ENCODE data around the gene NXT1. TPM values are rescaled to one million over a fixed set of nuclear protein-coding genes. Genes with fewer than 3 reads are reported as not detected.
A peak's percentile ranks its signal among the peaks of the same experiment; 100 is the strongest.

The NXT1 gene
- total RNA-seq, 1 donor from 2014 or later, result 12.6 TPM

DNA sequence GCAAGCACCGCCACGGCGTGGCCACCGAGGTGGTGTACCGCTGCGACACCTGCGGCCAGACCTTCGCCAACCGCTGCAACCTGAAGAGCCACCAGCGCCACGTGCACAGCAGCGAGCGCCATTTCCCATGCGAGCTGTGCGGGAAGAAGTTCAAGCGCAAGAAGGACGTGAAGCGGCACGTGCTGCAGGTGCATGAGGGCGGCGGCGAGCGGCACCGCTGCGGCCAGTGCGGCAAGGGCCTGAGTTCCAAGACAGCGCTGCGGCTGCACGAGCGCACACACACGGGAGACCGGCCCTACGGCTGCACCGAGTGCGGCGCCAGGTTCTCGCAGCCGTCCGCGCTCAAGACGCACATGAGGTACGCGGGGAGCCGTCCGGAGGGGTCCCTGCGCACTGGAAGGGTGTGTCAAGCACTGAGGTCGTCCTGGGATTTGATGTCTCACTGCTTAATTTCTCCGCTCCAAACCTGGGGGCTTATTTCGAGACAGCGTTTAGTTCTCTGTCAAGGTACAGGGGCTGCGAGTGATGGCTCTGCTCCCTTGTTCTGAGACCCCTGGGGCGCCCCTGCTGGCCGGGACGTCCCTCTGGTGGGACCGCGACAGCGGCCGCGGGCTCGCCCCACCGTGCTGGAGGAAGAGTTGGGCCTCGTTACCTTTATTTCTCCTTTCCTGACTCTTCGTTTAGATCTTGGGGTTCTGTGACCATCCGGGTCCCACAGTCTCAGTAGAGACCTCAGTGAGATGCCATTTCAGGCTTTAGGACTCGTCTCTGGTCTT, 15.0 kb downstream of the NXT1 start:
- H3K4me3 Mint-ChIP-seq (ENCODE audit: unreplicated experiment), result peak overlapping the region; percentile 54
- DNase-seq, result no peak
- peak overlapping the region; percentile 82 for H3K27ac Mint-ChIP-seq (ENCODE audit: unreplicated experiment)
- H3K36me3 Mint-ChIP-seq (ENCODE audit: unreplicated experiment), result peaks cover 17% of the 10 kb centered on the region
- peaks cover 5% of the 10 kb centered on the region for H3K27me3 Mint-ChIP-seq (ENCODE audit: unreplicated experiment)
- TF ChIP-seq, protein P1, sequence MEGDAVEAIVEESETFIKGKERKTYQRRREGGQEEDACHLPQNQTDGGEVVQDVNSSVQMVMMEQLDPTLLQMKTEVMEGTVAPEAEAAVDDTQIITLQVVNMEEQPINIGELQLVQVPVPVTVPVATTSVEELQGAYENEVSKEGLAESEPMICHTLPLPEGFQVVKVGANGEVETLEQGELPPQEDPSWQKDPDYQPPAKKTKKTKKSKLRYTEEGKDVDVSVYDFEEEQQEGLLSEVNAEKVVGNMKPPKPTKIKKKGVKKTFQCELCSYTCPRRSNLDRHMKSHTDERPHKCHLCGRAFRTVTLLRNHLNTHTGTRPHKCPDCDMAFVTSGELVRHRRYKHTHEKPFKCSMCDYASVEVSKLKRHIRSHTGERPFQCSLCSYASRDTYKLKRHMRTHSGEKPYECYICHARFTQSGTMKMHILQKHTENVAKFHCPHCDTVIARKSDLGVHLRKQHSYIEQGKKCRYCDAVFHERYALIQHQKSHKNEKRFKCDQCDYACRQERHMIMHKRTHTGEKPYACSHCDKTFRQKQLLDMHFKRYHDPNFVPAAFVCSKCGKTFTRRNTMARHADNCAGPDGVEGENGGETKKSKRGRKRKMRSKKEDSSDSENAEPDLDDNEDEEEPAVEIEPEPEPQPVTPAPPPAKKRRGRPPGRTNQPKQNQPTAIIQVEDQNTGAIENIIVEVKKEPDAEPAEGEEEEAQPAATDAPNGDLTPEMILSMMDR (IDR thresholded peaks at IDR 0.05; ENCODE audit: partially characterized antibody, unreplicated experiment), result no peak
- H3K4me1 Mint-ChIP-seq (ENCODE audit: low read depth, unreplicated experiment), result peaks cover 26% of the 10 kb centered on the region
- H3K9me3 Mint-ChIP-seq (ENCODE audit: unreplicated experiment), result peaks cover 17% of the 10 kb centered on the region

DNA sequence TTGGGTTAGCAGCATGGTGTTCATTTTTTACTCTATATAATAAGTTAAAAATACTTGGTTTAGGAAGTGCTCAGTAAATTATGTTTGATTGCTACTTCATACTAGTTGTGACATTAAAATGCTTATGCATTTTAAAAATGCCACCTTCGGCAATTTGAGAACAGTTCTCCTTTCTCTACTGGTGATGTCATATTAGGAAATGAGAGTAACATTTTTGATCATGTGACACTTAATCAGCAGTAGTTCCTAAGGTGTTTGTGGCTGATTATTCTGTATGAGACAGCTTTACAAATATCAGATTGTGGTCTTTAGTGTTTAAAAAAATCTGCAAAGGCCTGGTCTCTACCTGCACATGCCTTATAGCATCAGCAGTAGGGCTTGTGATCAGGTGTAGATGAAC, 15.8 kb downstream of the NXT1 start:
- Mint-ChIP-seq H3K4me1 (ENCODE audit: low read depth, unreplicated experiment) (peaks cover 26% of the 10 kb centered on the region), H3K9me3 (ENCODE audit: unreplicated experiment) (peaks cover 12% of the 10 kb centered on the region), H3K27me3 (ENCODE audit: unreplicated experiment) (peaks cover 4% of the 10 kb centered on the region), H3K4me3 (ENCODE audit: unreplicated experiment) (peak overlapping the region; percentile 59), H3K36me3 (ENCODE audit: unreplicated experiment) (peaks cover 21% of the 10 kb centered on the region), H3K27ac (ENCODE audit: unreplicated experiment) (no peak overlapping the region)
- no peak for DNase-seq
- TF ChIP-seq, protein P1 (IDR thresholded peaks at IDR 0.05; ENCODE audit: partially characterized antibody, unreplicated experiment), result no peak

DNA sequence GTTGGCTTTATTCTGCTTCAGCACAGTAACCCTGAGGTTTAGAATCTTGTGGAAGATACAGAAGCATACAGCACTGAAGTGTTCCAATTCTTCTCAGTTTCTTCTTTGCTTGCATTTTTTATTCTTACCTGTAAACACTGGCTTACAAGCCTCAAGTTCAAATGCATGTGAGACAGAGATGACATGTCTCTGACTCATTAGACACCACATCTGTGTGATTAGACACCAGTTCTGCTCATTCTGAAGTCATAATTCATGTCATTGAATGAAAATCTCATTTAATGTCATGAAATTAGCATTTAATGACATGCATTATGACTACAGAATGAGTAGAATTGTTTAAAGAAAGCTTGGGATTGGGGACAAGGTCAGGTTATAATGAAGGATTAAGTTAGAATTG, 17.2 kb downstream of the NXT1 start:
- TF ChIP-seq, protein P1 (IDR thresholded peaks at IDR 0.05; ENCODE audit: partially characterized antibody, unreplicated experiment), result no peak
- Mint-ChIP-seq H3K9me3 (ENCODE audit: unreplicated experiment) (peaks cover 12% of the 10 kb centered on the region), H3K27me3 (ENCODE audit: unreplicated experiment) (peaks cover 4% of the 10 kb centered on the region), H3K36me3 (ENCODE audit: unreplicated experiment) (peaks cover 21% of the 10 kb centered on the region), H3K27ac (ENCODE audit: unreplicated experiment) (no peak overlapping the region), H3K4me3 (ENCODE audit: unreplicated experiment) (no peak overlapping the region), H3K4me1 (ENCODE audit: low read depth, unreplicated experiment) (peaks cover 26% of the 10 kb centered on the region)
- DNase-seq, result no peak

DNA sequence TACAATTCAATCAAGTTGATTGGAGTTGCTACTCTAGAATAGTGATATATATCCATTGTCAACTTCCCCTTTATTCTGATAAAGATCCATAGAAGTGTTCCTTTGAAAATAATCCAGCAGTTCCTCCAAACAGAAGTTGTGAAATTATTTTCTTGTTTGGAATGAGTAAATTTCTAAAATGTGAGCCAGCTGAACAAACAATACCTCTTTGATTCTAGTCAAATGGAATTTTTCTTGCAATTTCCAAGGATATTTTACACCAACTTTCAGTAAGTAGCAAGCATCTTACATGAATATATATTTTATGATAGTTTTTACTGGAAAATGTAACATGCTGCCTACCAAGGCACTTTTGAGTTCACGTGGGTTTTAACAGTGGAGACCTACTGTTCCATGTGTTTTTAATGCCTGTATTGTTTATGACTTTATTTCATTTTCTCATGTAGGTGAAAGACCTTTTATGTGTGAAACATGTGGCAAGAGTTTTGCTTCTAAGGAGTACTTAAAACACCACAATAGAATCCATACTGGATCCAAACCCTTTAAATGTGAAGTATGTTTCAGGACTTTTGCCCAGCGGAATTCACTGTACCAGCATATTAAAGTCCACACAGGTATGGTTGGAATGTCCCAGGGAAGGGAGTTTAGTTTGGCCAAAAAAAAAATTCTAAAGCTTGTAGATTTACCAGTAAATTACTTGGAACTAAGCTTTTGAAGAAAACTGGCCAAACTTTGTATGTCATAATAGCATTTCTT, 17.9 kb downstream of the NXT1 start:
- H3K27me3 Mint-ChIP-seq (ENCODE audit: unreplicated experiment), result peaks cover 4% of the 10 kb centered on the region
- no peak overlapping the region for H3K4me3 Mint-ChIP-seq (ENCODE audit: unreplicated experiment)
- H3K9me3 Mint-ChIP-seq (ENCODE audit: unreplicated experiment), result peaks cover 8% of the 10 kb centered on the region
- no peak overlapping the region for H3K27ac Mint-ChIP-seq (ENCODE audit: unreplicated experiment)
- peaks cover 20% of the 10 kb centered on the region for H3K4me1 Mint-ChIP-seq (ENCODE audit: low read depth, unreplicated experiment)
- no peak for DNase-seq
- peaks cover 21% of the 10 kb centered on the region for H3K36me3 Mint-ChIP-seq (ENCODE audit: unreplicated experiment)
- TF ChIP-seq, protein P1 (IDR thresholded peaks at IDR 0.05; ENCODE audit: partially characterized antibody, unreplicated experiment), result no peak
